Mesenchymal stem cell (in vitro differentiated cells and primary cell): ENCODE measurements around the gene PHF20.
"Not testable (repeated sequence)": the region's sequence is repeated elsewhere in the genome, so short reads cannot be mapped to it uniquely, and the experiment has no call there.

Experiments used
- DNase-seq: peaks from one replicate; pipeline ENCODE4 v3.0.0-alpha.2; 2013
- H2AFZ ChIP-seq: one replicate; pipeline ENCODE4 v1.6.1; 2013; ENCODE audit warnings: low read depth, mild to moderate bottlenecking, control low read depth, inconsistent platforms, low read length, moderate library complexity
- H2AK5ac ChIP-seq: 2 replicates; pipeline ENCODE4 v1.6.1; 2013; ENCODE audit warnings: low read length, moderate library complexity, mild to moderate bottlenecking, inconsistent platforms; ENCODE audit not compliant: severe bottlenecking
- H2BK120ac ChIP-seq: one replicate; pipeline ENCODE4 v1.6.1; 2013; ENCODE audit warnings: low read depth, mild to moderate bottlenecking, inconsistent platforms, low read length, moderate library complexity
- H2BK12ac ChIP-seq, 2 experiments: one replicate each; pipeline ENCODE4 v1.6.1; 2013; ENCODE audit warnings: inconsistent platforms in 2 of 2, low read length in 2 of 2, mild to moderate bottlenecking in 2 of 2, moderate library complexity in 2 of 2, control low read depth in 1 of 2
- H2BK15ac ChIP-seq: one replicate; pipeline ENCODE4 v1.6.1; 2013; ENCODE audit warnings: mild to moderate bottlenecking, low read depth, inconsistent platforms; ENCODE audit not compliant: poor library complexity, severe bottlenecking
- H2BK5ac ChIP-seq: 2 replicates; pipeline ENCODE4 v1.6.1; 2013; ENCODE audit warnings: low read depth, mild to moderate bottlenecking, low read length, control low read depth, inconsistent platforms; ENCODE audit not compliant: poor library complexity, severe bottlenecking
- H3K14ac ChIP-seq, 2 experiments: one replicate each; pipeline ENCODE4 v1.6.1; 2013; ENCODE audit warnings: inconsistent platforms in 2 of 2, low read length in 2 of 2, control low read depth in 1 of 2, mild to moderate bottlenecking in 1 of 2, moderate library complexity in 1 of 2
- H3K18ac ChIP-seq, 2 experiments: one replicate each; pipeline ENCODE4 v1.6.1; 2013; ENCODE audit warnings: inconsistent platforms in 2 of 2, low read length in 2 of 2, control low read depth in 1 of 2, low read depth in 1 of 2, mild to moderate bottlenecking in 1 of 2
- H3K23ac ChIP-seq, 2 experiments: one replicate each; pipeline ENCODE4 v1.6.1; 2013; ENCODE audit warnings: inconsistent platforms in 2 of 2, low read length in 2 of 2, mild to moderate bottlenecking in 2 of 2, moderate library complexity in 2 of 2, control low read depth in 1 of 2
- H3K27ac ChIP-seq: 2 replicates; pipeline ENCODE4 v1.5.1; 2013; ENCODE audit warnings: mild to moderate bottlenecking, moderate library complexity, low read length, control low read depth, inconsistent platforms; ENCODE audit not compliant: poor library complexity, severe bottlenecking
- H3K27me3 ChIP-seq, 2 experiments: 2 replicates each; pipeline versions ENCODE4 v1.6.1 to v1.7.0; 2013; ENCODE audit warnings: low read length in 2 of 2, mild to moderate bottlenecking in 2 of 2, moderate library complexity in 2 of 2, control low read depth in 1 of 2, inconsistent platforms in 1 of 2; ENCODE audit not compliant: control insufficient read depth in 1 of 2, insufficient read depth in 1 of 2
- H3K36me3 ChIP-seq, 2 experiments: 2 replicates each; pipeline versions ENCODE4 v1.6.1 to v1.7.0; 2013; ENCODE audit warnings: low read length in 2 of 2, control low read depth in 1 of 2, inconsistent platforms in 1 of 2, low read depth in 1 of 2, mild to moderate bottlenecking in 1 of 2; ENCODE audit not compliant: insufficient read depth in 2 of 2, control insufficient read depth in 1 of 2
- H3K4ac ChIP-seq, 2 experiments: one replicate each; pipeline ENCODE4 v1.6.1; 2013; ENCODE audit warnings: inconsistent platforms in 2 of 2, low read length in 2 of 2, mild to moderate bottlenecking in 2 of 2, moderate library complexity in 2 of 2, control low read depth in 1 of 2, low read depth in 1 of 2
- H3K4me1 ChIP-seq: 2 replicates; pipeline ENCODE4 v1.6.1; 2013; ENCODE audit warnings: low read depth, low read length, control low read depth; ENCODE audit not compliant: control insufficient read depth, insufficient read depth
- H3K4me2 ChIP-seq: 2 replicates; pipeline ENCODE4 v1.6.1; 2013; ENCODE audit warnings: low read length, mild to moderate bottlenecking, inconsistent platforms; ENCODE audit not compliant: poor library complexity, severe bottlenecking
- H3K4me3 ChIP-seq, 2 experiments: 2 replicates each; pipeline versions ENCODE4 v1.5.1 to v1.7.0; 2013; ENCODE audit warnings: low read length in 2 of 2, mild to moderate bottlenecking in 2 of 2, control low read depth in 1 of 2, low read depth in 1 of 2; ENCODE audit not compliant: insufficient read depth in 1 of 2
- H3K79me1 ChIP-seq: replicated peaks from 2 replicates; pipeline ENCODE4 v1.6.1; 2013; ENCODE audit warnings: mild to moderate bottlenecking, control low read depth, low read length, inconsistent platforms; ENCODE audit not compliant: poor library complexity, severe bottlenecking
- H3K9ac ChIP-seq: 2 replicates; pipeline ENCODE4 v1.7.0; 2013; ENCODE audit warnings: mild to moderate bottlenecking, low read length, moderate library complexity
- H3K9me3 ChIP-seq: 2 replicates; pipeline ENCODE4 v1.7.0; 2013; ENCODE audit warnings: mild to moderate bottlenecking, low read length; ENCODE audit not compliant: control insufficient read depth
- H4K8ac ChIP-seq: one replicate; pipeline ENCODE4 v1.6.1; 2013; ENCODE audit warnings: inconsistent platforms, mild to moderate bottlenecking, low read length, moderate library complexity
- H4K91ac ChIP-seq: one replicate; pipeline ENCODE4 v1.6.1; 2013; ENCODE audit warnings: mild to moderate bottlenecking, low read length, inconsistent platforms
- WGBS: methylation state at CpG from one replicate; pipeline ENCODE4 v1.1.7; 2013; ENCODE audit warnings: mixed read lengths; 5-methylcytosine and 5-hydroxymethylcytosine counted together

The PHF20 gene

DNA sequence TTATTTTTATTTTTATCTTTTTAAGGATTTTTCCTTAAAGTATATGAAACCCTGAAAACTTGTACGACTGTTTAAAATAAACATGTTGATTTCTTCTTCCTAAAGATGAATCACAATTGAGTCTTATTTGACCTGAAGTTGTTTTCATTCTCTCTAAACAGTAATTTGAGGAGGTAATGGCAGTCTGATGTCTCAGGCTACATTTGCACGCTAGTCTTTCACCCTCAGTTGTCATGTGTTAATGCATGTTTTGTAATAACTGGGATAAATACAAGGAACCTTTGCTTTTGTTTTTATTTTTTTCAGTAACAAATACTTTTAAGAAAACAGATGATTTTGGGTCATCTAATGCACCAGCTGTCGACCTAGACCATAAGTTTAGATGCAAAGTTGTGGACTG, 127.2 kb downstream of the PHF20 start:
- Histone ChIP-seq H3K4ac (no peak overlapping the region), H3K4me3 (no peak overlapping the region)
- 100% methylated on average over 2 of the region's 3 CpGs for WGBS

DNA sequence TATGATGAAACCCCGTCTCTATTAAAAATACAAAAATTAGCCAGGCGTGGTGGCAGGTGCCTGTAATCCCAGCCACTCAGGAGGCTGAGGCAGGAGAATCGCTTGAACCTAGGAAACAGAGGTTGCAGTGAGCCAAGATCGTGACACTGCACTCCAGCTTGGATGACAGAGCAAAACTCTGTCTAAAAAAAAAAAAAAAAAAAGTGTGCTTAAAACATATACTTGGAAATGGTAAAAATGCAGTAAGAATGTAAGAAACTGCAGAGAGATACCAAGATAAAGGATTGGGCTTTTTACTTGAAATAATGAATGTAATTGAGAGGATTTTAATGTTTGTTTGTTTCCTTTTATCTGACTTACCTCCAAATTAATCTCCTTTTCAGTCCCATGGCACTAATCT, 129.4 kb downstream of the PHF20 start:
- not testable (repeated sequence) for H3K18ac ChIP-seq, H2BK12ac ChIP-seq, H3K4ac ChIP-seq, DNase-seq, H3K14ac ChIP-seq, H3K27ac ChIP-seq, H4K91ac ChIP-seq, H3K4me3 ChIP-seq, H2BK5ac ChIP-seq, H2AFZ ChIP-seq, H3K23ac ChIP-seq, H3K9me3 ChIP-seq, H3K27me3 ChIP-seq, H3K4me2 ChIP-seq, H4K8ac ChIP-seq, H3K4me1 ChIP-seq, H2BK120ac ChIP-seq, H2AK5ac ChIP-seq, H2BK15ac ChIP-seq
- Histone ChIP-seq H3K79me1 (peaks cover 16% of the 10 kb centered on the region), H3K36me3 (peaks cover 6 to 30% of the 10 kb centered on the region in 2 experiments), H3K9ac (peak overlapping the region; percentile 50)
- 98% methylated on average over 3 of the region's 4 CpGs for WGBS

More for the DNA sequence above, 127.2 kb downstream of the PHF20 start:
- no peaks in the 10 kb centered on the region for H3K9me3 ChIP-seq
- no peak overlapping the region for H4K91ac ChIP-seq
- no peak overlapping the region for H2BK15ac ChIP-seq
- no peak overlapping the region for H2BK5ac ChIP-seq
- H2BK12ac ChIP-seq, result no peak overlapping the region
- peaks cover 5% of the 10 kb centered on the region for H3K4me1 ChIP-seq
- no peak overlapping the region for H3K23ac ChIP-seq
- no peak overlapping the region for H3K27ac ChIP-seq
- H3K18ac ChIP-seq, result no peak overlapping the region
- H2BK120ac ChIP-seq, result no peak overlapping the region
- no peak overlapping the region for H4K8ac ChIP-seq
- no peak overlapping the region for H2AK5ac ChIP-seq
- peak; percentile 64 for DNase-seq
- no peak overlapping the region for H3K14ac ChIP-seq
- H3K79me1 ChIP-seq, result peaks cover 16% of the 10 kb centered on the region
- no peak overlapping the region for H3K4me2 ChIP-seq
- H3K27me3 ChIP-seq, result no peaks in the 10 kb centered on the region
- no peak overlapping the region for H3K9ac ChIP-seq
- H2AFZ ChIP-seq, result no peak overlapping the region
- peaks cover 6 to 23% of the 10 kb centered on the region in 2 experiments for H3K36me3 ChIP-seq

DNA sequence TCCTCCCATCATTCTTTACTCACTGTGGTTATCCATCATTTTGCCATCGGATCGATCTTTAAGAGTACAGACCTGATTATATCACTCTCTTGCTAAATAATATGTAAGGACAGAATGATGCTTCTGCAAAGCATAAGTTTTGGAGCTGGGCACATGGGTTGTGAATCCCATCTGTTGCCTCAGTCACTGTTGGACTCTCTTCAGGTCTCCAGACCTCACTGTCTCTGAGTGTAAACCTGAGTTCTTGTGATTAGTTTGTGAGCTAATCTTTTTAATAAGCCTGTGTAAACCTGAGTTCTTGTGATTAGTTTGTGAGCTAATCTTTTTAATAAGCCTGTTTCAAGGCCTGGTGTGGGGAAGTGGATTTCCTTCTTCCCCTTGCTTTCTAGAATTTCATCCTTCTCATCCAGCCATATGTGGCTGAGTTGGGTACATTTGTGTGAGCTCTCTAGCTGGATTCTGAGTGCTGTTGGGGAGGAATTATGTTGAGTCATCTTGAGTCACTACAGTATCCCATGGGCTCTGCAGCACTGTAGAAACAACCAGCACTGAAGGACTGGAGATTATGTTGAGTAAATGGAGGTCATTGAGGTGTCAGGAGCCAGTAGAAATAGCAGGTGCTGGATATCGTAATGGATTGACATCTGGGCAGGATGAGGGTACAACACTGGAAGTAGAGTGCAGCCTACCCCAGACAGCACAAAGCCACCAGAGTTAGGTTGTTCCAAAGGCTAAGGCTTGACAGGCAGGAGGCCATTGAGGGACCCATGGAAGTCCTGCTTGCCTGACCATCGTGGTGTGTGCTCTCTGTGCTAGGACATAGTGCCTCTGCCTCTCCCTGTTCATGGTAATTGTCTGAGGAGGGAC, 130.1 kb downstream of the PHF20 start:
- peak; percentile 92 for DNase-seq
- no peak overlapping the region for H3K23ac ChIP-seq
- peak overlapping the region in 1 of 2 experiments; percentile 15 for H3K4me3 ChIP-seq
- H3K4me1 ChIP-seq, result peaks cover 5% of the 10 kb centered on the region
- no peaks in the 10 kb centered on the region for H3K9me3 ChIP-seq
- H2AK5ac ChIP-seq, result no peak overlapping the region
- no peaks in the 10 kb centered on the region for H3K27me3 ChIP-seq
- H2BK5ac ChIP-seq, result no peak overlapping the region
- H2BK120ac ChIP-seq, result no peak overlapping the region
- no peak overlapping the region for H2BK15ac ChIP-seq
- H3K79me1 ChIP-seq, result peaks cover 19% of the 10 kb centered on the region
- no peak overlapping the region for H3K4me2 ChIP-seq
- no peak overlapping the region for H3K14ac ChIP-seq
- H2AFZ ChIP-seq, result no peak overlapping the region
- H3K18ac ChIP-seq, result no peak overlapping the region
- no peak overlapping the region for H3K4ac ChIP-seq
- H4K91ac ChIP-seq, result no peak overlapping the region
- H3K27ac ChIP-seq, result peak overlapping the region; percentile 13
- peaks cover 8 to 36% of the 10 kb centered on the region in 2 experiments for H3K36me3 ChIP-seq
- no peak overlapping the region for H4K8ac ChIP-seq
- peak overlapping the region; percentile 50 for H3K9ac ChIP-seq
- H2BK12ac ChIP-seq, result no peak overlapping the region
- 58% methylated on average over 2 of the region's 4 CpGs for WGBS

DNA sequence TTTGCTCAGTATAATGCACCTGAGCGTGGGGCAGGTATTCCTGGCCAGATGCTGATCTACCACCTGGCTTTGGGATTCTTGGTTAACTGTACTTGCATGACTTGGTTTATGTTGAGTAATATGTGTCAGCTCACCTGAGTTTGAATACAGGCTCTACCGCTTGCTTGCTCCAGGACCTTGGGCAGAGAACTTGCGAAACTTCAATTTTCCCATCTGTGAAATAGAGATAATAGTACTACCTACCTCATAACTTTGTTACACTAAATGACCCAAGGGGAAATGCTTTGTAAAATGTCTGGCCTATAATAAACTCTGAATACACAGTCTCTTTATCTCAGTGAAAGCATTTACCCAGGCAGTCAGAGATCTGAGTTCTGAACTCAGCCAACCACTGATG, 130.7 kb downstream of the PHF20 start:
- Histone ChIP-seq H3K4me3 (peak overlapping the region in 1 of 2 experiments; percentile 15), H2BK120ac (no peak overlapping the region), H4K91ac (no peak overlapping the region), H2BK5ac (no peak overlapping the region), H3K79me1 (peaks cover 19% of the 10 kb centered on the region), H3K14ac (no peak overlapping the region), H2AFZ (no peak overlapping the region), H2BK12ac (no peak overlapping the region), H3K18ac (no peak overlapping the region), H4K8ac (no peak overlapping the region), H3K4me2 (no peak overlapping the region), H3K36me3 (peaks cover 13 to 40% of the 10 kb centered on the region in 2 experiments), H2AK5ac (no peak overlapping the region), H3K9me3 (no peaks in the 10 kb centered on the region), H3K4me1 (peaks cover 5% of the 10 kb centered on the region), H3K27me3 (no peaks in the 10 kb centered on the region), H3K4ac (no peak overlapping the region), H3K9ac (no peak overlapping the region), H2BK15ac (no peak overlapping the region), H3K27ac (no peak overlapping the region), H3K23ac (no peak overlapping the region)
- DNase-seq, result no peak
- WGBS, result 100% methylated on average over 1 of the region's 3 CpGs
